Thyroid gland (tissue), 4 donors: Measurements from ENCODE around the gene TP53BP2. TPM values are rescaled to one million over a fixed set of nuclear protein-coding genes. Genes with fewer than 3 reads are reported as not detected.

ENCODE experiments used
- DNase-seq, 2 donors: peaks; one replicate each; pipeline ENCODE4 v3.0.0-alpha.2; 2019
- H3K27ac ChIP-seq, 3 donors: fragments of 200-600 bp; sonication (generic); 1 replicate in 2 of 3; 2 replicates in 1 of 3; pipeline ENCODE4 v1.5.1; 2016 to 2019; ENCODE audit warnings: mild to moderate bottlenecking in 1 of 3, moderate library complexity in 1 of 3
- H3K27me3 ChIP-seq: fragments of 200-600 bp; sonication (generic); one replicate; pipeline ENCODE4 v1.5.1; 2019
- H3K36me3 ChIP-seq, 2 donors: fragments of 200-600 bp; sonication (generic); one replicate each; pipeline ENCODE4 v1.5.1; 2016 to 2019
- H3K4me1 ChIP-seq, 2 donors: fragments of 200-600 bp; sonication (generic); one replicate each; pipeline ENCODE4 v1.5.1; 2017 to 2019
- H3K4me3 ChIP-seq, 3 donors: fragments of 200-600 bp; sonication (generic); replicated peaks in 1 of 3; 1 replicate in 2 of 3; 2 replicates in 1 of 3; pipeline ENCODE4 v1.5.1; 2016; ENCODE audit warnings: mild to moderate bottlenecking in 1 of 3
- H3K9me3 ChIP-seq: fragments of 200-600 bp; sonication (generic); one replicate; pipeline ENCODE4 v1.5.1; 2017
- CTCF ChIP-seq, 6 experiments: fragments of 200-600 bp in 3 of 6; fragments of 450-650 bp in 3 of 6; sonication (generic) in 3 of 6; IDR thresholded peaks; one replicate each; pipeline ENCODE4 v1.5.1; 2016 to 2019; ENCODE audit warnings: antibody characterized with exemption in 6 of 6, mild to moderate bottlenecking in 2 of 6, inconsistent platforms in 1 of 6, moderate library complexity in 1 of 6
- POLR2A ChIP-seq, 2 donors: fragments of 450-650 bp; IDR thresholded peaks; one replicate each; pipeline ENCODE4 v1.6.1; 2017; ENCODE audit warnings: antibody characterized with exemption in 2 of 2, mild to moderate bottlenecking in 2 of 2, moderate library complexity in 1 of 2
- WGBS, 2 donors: methylation state at CpG; one replicate each; pipeline ENCODE4 v1.1.5; 2017; 5-methylcytosine and 5-hydroxymethylcytosine counted together
- intact Hi-C: fragments of 100-400 bp; cut with DNase I; formaldehyde crosslinking; loops from one replicate; pipeline ENCODE4 v1.15.1; 2023
- total RNA-seq, 4 donors: library from RNA; depleted of rRNA; stranded (reverse); fragments of >200 nt; gene quantifications; one replicate each; pipeline ENCODE4 v1.2.3, GENCODE V29; 2016

TP53BP2 gene
- total RNA-seq, 4 donors from 2014 or later, result 58.2 to 98.0 (median 76.1) TPM

GRCh38 chr1:223731133-223731770 is 114.5 kb downstream of the TP53BP2 start:
- TF ChIP-seq CTCF (IDR thresholded peaks at IDR 0.05) (no peak), POLR2A (IDR thresholded peaks at IDR 0.05) (peak in 1 of 2 donors; percentile 54)
- intact Hi-C loops, result no loop called here
- 17 to 24% methylated on average over 13 of the region's 13 CpGs for WGBS, 2 donors
- peak; percentile 95 to 96 for DNase-seq
- peak overlapping the region in 1 of 3 donors; percentile 4 for H3K4me3 ChIP-seq
- H3K27me3 ChIP-seq, result no peaks in the 10 kb centered on the region
- peaks cover 50 to 72% of the 10 kb centered on the region in 2 donors for H3K4me1 ChIP-seq
- peak overlapping the region; percentile 78 to 86 (median 83) for H3K27ac ChIP-seq
- no peaks in the 10 kb centered on the region for H3K36me3 ChIP-seq
- H3K9me3 ChIP-seq, result no peaks in the 10 kb centered on the region

GRCh38 chr1:223730479-223731132 is 115.1 kb downstream of the TP53BP2 start:
- no peak for TF ChIP-seq CTCF (IDR thresholded peaks at IDR 0.05)
- TF ChIP-seq POLR2A (IDR thresholded peaks at IDR 0.05), result no peak
- H3K4me3 ChIP-seq, result no peak overlapping the region

GRCh38 chr1:223729906-223730305 is 115.8 kb downstream of the TP53BP2 start:
- DNase-seq, result no peak
- peak overlapping the region; percentile 78 to 86 (median 83) for H3K27ac ChIP-seq
- H3K27me3 ChIP-seq, result no peaks in the 10 kb centered on the region
- intact Hi-C loops, result no loop called here
- no peaks in the 10 kb centered on the region for H3K36me3 ChIP-seq
- H3K4me1 ChIP-seq, result peaks cover 53 to 79% of the 10 kb centered on the region in 2 donors
- H3K4me3 ChIP-seq, result no peak overlapping the region
- H3K9me3 ChIP-seq, result no peaks in the 10 kb centered on the region
- TF ChIP-seq CTCF (IDR thresholded peaks at IDR 0.05) (no peak), POLR2A (IDR thresholded peaks at IDR 0.05) (no peak)
- 74 to 81% methylated on average over 4 of the region's 4 CpGs for WGBS, 2 donors

More at GRCh38 chr1:223730479-223731132, 115.1 kb downstream of the TP53BP2 start:
- WGBS, 2 donors, result 21% methylated on average over 4 of the region's 4 CpGs
- peak overlapping the region; percentile 78 to 86 (median 83) for H3K27ac ChIP-seq
- no peaks in the 10 kb centered on the region for H3K9me3 ChIP-seq
- intact Hi-C loops, result no loop called here
- H3K36me3 ChIP-seq, result no peaks in the 10 kb centered on the region
- peaks cover 54 to 76% of the 10 kb centered on the region in 2 donors for H3K4me1 ChIP-seq
- peak; percentile 47 to 58 for DNase-seq
- no peaks in the 10 kb centered on the region for H3K27me3 ChIP-seq

Other genes with a start within 250 kb of the TP53BP2 start
- gene CAPN8, start 180.2 kb downstream of the TP53BP2 start, total RNA-seq, result under 1 TPM in 3 of 4 donors, not detected in 1; 0.20 to 0.79 (median 0.40) TPM
- gene CAPN2, start 133.4 kb downstream of the TP53BP2 start, total RNA-seq, result 100 to 1,000 TPM; 134 to 155 (median 148) TPM